Upper lobe of right lung (tissue), 1 donor: ENCODE measurements around the gene COLEC12. TPM values are rescaled to one million over a fixed set of nuclear protein-coding genes. Genes with fewer than 3 reads are reported as not detected.
A peak's percentile ranks its signal among the peaks of the same experiment; 100 is the strongest.

Experiments used
- ATAC-seq: fragments of 200-7000 bp; cut with Tn5 transposase; one replicate; pipeline ENCODE4 v1.9.1; 2020; ENCODE audit warnings: mild to moderate bottlenecking, moderate library complexity
- DNase-seq: peaks from one replicate; pipeline ENCODE4 v3.0.0-alpha.2; 2020
- H3K27ac ChIP-seq: fragments of 200-600 bp; one replicate; pipeline ENCODE4 v1.8.0; 2022
- H3K27me3 ChIP-seq: fragments of 200-600 bp; one replicate; pipeline ENCODE4 v1.8.0; 2022; ENCODE audit warnings: mild to moderate bottlenecking
- H3K36me3 ChIP-seq: fragments of 200-600 bp; one replicate; pipeline ENCODE4 v1.8.0; 2022
- H3K4me1 ChIP-seq: fragments of 200-600 bp; one replicate; pipeline ENCODE4 v1.8.0; 2022
- H3K4me3 ChIP-seq: fragments of 200-600 bp; one replicate; pipeline ENCODE4 v1.8.0; 2022; ENCODE audit warnings: mild to moderate bottlenecking
- H3K9me3 ChIP-seq: fragments of 200-600 bp; one replicate; pipeline ENCODE4 v1.8.0; 2022
- CTCF ChIP-seq: fragments of 200-600 bp; IDR thresholded peaks from one replicate; pipeline ENCODE4 v1.8.0; 2022; ENCODE audit warnings: antibody characterized with exemption
- intact Hi-C: fragments of 100-400 bp; cut with DNase I; formaldehyde crosslinking; loops from one replicate; pipeline ENCODE4 v1.11.0; 2022
- total RNA-seq: library from RNA; stranded (reverse); fragmentation: NEBNext Ultra II Directional; extraction: Animal tissue kit (Norgen Biotek cat#: 25700); gene quantifications from one replicate; pipeline ENCODE4 v1.2.1, GENCODE V29; 2021
- donor health status: DM: no; HTN: yes; CAD: no; lungs with severe emphysema.

COLEC12 gene
- total RNA-seq, 1 donor from 2014 or later: 55.2 TPM

GRCh38 chr18:501406-501714, 859 bp upstream of the COLEC12 start:
- intact Hi-C loops: no loop called here
- peak; percentile 1 for ATAC-seq
- H3K4me1 ChIP-seq: peaks cover 3% of the 10 kb centered on the region
- peak overlapping the region; percentile 68 for H3K27ac ChIP-seq
- DNase-seq: no peak
- H3K9me3 ChIP-seq: no peaks in the 10 kb centered on the region
- TF ChIP-seq CTCF: no peak
- H3K27me3 ChIP-seq: peaks cover 4% of the 10 kb centered on the region
- no peaks in the 10 kb centered on the region for H3K36me3 ChIP-seq
- peak overlapping the region; percentile 43 for H3K4me3 ChIP-seq

- Histone ChIP-seq H3K9me3 (no peaks in the 10 kb centered on the region), H3K4me1 (peaks cover 3% of the 10 kb centered on the region), H3K27me3 (peaks cover 4% of the 10 kb centered on the region), H3K27ac (peak overlapping the region; percentile 42), H3K4me3 (peak overlapping the region; percentile 58), H3K36me3 (no peaks in the 10 kb centered on the region)
- ATAC-seq (peak; percentile 46), DNase-seq (peak; percentile 73)
- TF ChIP-seq CTCF: no peak
- intact Hi-C loops: no loop called here
These were observed 497 bp downstream of the COLEC12 start for GRCh38 chr18:499776-500631.

GRCh38 chr18:498931-499775, 1.3 kb downstream of the COLEC12 start:
- Histone ChIP-seq H3K27me3 (peaks cover 4% of the 10 kb centered on the region), H3K9me3 (no peaks in the 10 kb centered on the region), H3K4me1 (peaks cover 8% of the 10 kb centered on the region), H3K27ac (peak overlapping the region; percentile 42), H3K4me3 (peak overlapping the region; percentile 58), H3K36me3 (no peaks in the 10 kb centered on the region)
- intact Hi-C loops: no loop called here
- no peak for TF ChIP-seq CTCF
- ATAC-seq (peak; percentile 47), DNase-seq (peak; percentile 73)

- ATAC-seq: no peak
- Histone ChIP-seq H3K36me3 (no peaks in the 10 kb centered on the region), H3K4me1 (peaks cover 8% of the 10 kb centered on the region), H3K9me3 (no peaks in the 10 kb centered on the region), H3K4me3 (no peak overlapping the region), H3K27me3 (peaks cover 4% of the 10 kb centered on the region), H3K27ac (no peak overlapping the region)
- DNase-seq: no peak
- TF ChIP-seq CTCF: no peak
- intact Hi-C loops: no loop called here
These were observed 2.8 kb downstream of the COLEC12 start for GRCh38 chr18:497688-498087.

- no peak for TF ChIP-seq CTCF
- DNase-seq: no peak
- Histone ChIP-seq H3K9me3 (no peaks in the 10 kb centered on the region), H3K4me3 (no peak overlapping the region), H3K27ac (no peak overlapping the region), H3K36me3 (no peaks in the 10 kb centered on the region), H3K4me1 (peaks cover 13% of the 10 kb centered on the region), H3K27me3 (peaks cover 4% of the 10 kb centered on the region)
- intact Hi-C loops: no loop called here
- no peak for ATAC-seq
These were observed 5.0 kb downstream of the COLEC12 start for GRCh38 chr18:495452-495851.
